Glutamatergic neuron (in vitro differentiated cells): ENCODE measurements around the gene UGT1A1. TPM values are rescaled to one million over a fixed set of nuclear protein-coding genes. Genes with fewer than 3 reads are reported as not detected.

Experiments used
- DNase-seq: peaks from one replicate; pipeline ENCODE4 v3.0.0; 2022
- H3K27ac Mint-ChIP-seq: one replicate; pipeline ENCODE4 v1.8.0; 2020; ENCODE audit warnings: mild to moderate bottlenecking, mixed read lengths, inconsistent platforms; ENCODE audit not compliant: unreplicated experiment
- H3K27me3 Mint-ChIP-seq: one replicate; pipeline ENCODE4 v1.8.0; 2020; ENCODE audit warnings: mild to moderate bottlenecking, moderate library complexity, mixed read lengths, inconsistent platforms; ENCODE audit not compliant: unreplicated experiment
- H3K36me3 Mint-ChIP-seq: one replicate; pipeline ENCODE4 v1.8.0; 2020; ENCODE audit warnings: mild to moderate bottlenecking, mixed read lengths, inconsistent platforms; ENCODE audit not compliant: unreplicated experiment
- H3K4me1 Mint-ChIP-seq: one replicate; pipeline ENCODE4 v1.8.0; 2020; ENCODE audit warnings: mild to moderate bottlenecking, low read depth, mixed read lengths, inconsistent platforms; ENCODE audit not compliant: unreplicated experiment
- H3K4me3 Mint-ChIP-seq: one replicate; pipeline ENCODE4 v1.8.0; 2020; ENCODE audit warnings: mild to moderate bottlenecking, mixed read lengths, inconsistent platforms; ENCODE audit not compliant: unreplicated experiment
- H3K9me3 Mint-ChIP-seq: one replicate; pipeline ENCODE4 v1.8.0; 2020; ENCODE audit warnings: mild to moderate bottlenecking, moderate library complexity, mixed read lengths, inconsistent platforms; ENCODE audit not compliant: unreplicated experiment
- total RNA-seq: library from RNA; stranded (reverse); fragmentation: NEBNext Ultra II Directional; extraction: Animal tissue kit (Norgen Biotek cat#: 25700); gene quantifications from one replicate; pipeline ENCODE4 v1.2.1, GENCODE V29; 2021; ENCODE audit not compliant: unreplicated experiment
- TF ChIP-seq, protein P1 (sequence below): fragments of 200-600 bp; sonication (generic); IDR thresholded peaks from one replicate; pipeline ENCODE4 v1.5.0; 2021; ENCODE audit not compliant: partially characterized antibody, unreplicated experiment

Gene UGT1A1
- total RNA-seq, 1 donor from 2014 or later, result not detected

DNA sequence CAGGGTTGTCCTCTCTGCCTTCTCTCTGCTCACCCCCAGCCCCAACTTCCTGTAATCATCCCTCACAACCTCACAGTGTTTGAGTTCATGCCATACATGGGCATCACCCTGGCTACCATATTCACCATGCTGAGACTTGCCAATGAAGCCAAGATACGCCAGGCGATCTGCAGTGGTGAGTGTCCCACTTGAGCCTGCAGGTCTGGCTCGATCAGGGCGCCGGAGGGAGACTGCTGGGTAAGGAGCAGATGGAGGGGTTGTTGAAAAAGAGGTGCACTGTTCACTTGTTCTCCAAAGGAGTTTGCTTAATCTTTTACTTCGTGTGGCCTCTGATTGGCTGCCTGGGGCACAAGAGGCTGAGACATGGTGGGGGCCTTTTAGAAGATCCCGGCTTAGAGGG lies 32.6 kb downstream of the UGT1A1 start:
- Mint-ChIP-seq H3K36me3 (peaks cover 4% of the 10 kb centered on the region), H3K4me3 (no peak overlapping the region), H3K4me1 (no peaks in the 10 kb centered on the region), H3K27me3 (peaks cover 9% of the 10 kb centered on the region), H3K9me3 (peaks cover 8% of the 10 kb centered on the region), H3K27ac (no peak overlapping the region)
- DNase-seq, result no peak
- TF ChIP-seq, protein P1, sequence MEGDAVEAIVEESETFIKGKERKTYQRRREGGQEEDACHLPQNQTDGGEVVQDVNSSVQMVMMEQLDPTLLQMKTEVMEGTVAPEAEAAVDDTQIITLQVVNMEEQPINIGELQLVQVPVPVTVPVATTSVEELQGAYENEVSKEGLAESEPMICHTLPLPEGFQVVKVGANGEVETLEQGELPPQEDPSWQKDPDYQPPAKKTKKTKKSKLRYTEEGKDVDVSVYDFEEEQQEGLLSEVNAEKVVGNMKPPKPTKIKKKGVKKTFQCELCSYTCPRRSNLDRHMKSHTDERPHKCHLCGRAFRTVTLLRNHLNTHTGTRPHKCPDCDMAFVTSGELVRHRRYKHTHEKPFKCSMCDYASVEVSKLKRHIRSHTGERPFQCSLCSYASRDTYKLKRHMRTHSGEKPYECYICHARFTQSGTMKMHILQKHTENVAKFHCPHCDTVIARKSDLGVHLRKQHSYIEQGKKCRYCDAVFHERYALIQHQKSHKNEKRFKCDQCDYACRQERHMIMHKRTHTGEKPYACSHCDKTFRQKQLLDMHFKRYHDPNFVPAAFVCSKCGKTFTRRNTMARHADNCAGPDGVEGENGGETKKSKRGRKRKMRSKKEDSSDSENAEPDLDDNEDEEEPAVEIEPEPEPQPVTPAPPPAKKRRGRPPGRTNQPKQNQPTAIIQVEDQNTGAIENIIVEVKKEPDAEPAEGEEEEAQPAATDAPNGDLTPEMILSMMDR, result no peak

DNA sequence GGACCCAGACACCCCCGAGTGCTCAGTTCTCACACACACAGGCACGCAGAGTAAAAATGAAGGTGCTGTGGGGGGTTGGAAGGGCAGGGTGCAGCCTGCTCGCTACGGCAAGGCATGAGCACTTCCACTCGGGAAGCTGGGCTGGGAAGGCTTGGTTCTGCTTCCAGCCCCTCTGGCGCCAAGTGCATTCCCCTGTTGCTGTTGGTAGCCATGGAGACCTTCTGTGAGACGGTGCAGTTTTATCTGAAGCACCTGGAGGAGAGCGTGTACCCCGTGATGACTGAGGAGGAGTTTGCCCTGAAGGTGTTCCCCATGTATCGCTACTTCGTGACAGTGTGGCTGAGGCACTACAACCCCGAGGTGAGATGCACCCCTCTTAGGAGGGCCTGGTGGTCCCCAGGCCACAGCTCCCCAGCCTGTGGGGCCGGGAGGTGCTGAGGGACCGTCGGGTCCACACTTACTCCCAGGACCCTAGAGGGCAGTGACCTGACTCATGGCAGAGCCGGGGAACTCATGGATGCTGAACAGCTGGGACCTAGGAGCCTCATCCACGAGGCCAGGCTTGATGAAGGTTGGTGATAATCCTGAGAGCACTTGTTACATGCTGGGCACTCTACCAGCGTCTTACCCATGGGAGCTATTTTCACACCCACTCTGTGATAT lies 33.5 kb downstream of the UGT1A1 start:
- H3K27me3 Mint-ChIP-seq, result peaks cover 9% of the 10 kb centered on the region
- no peaks in the 10 kb centered on the region for H3K4me1 Mint-ChIP-seq
- no peak overlapping the region for H3K27ac Mint-ChIP-seq
- no peak for DNase-seq
- peaks cover 4% of the 10 kb centered on the region for H3K36me3 Mint-ChIP-seq
- H3K9me3 Mint-ChIP-seq, result peaks cover 8% of the 10 kb centered on the region
- no peak overlapping the region for H3K4me3 Mint-ChIP-seq
- TF ChIP-seq, protein P1, result no peak

DNA sequence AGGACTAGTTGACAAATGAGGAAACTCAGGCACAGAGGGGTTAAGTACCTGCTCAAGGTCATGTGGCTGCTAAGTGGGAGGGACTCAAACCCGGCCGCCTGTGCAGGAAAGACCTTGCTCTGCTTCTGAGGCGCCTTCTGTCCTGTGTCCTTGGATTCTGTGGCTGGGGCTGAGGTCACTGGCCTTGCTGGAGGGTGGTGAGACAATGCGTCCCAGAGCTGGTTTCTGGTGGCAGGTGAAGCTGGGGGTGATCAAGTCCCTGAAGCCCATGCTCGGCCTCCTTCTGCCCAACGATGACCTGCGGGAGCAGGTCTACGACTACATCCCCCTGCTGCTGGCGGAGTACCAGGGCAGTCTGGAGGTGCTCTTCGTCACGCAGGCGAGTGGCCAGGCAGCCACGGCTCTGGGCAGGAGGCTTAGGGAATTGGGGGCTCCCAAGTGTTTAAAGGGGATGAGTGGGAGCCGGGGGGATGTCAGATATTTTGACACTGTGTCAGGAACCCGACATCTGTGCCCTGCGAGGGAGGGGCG lies 34.1 kb downstream of the UGT1A1 start:
- Mint-ChIP-seq H3K36me3 (peaks cover 4% of the 10 kb centered on the region), H3K27me3 (peaks cover 9% of the 10 kb centered on the region), H3K9me3 (peaks cover 8% of the 10 kb centered on the region), H3K4me3 (no peak overlapping the region), H3K4me1 (peaks cover 3% of the 10 kb centered on the region), H3K27ac (no peak overlapping the region)
- TF ChIP-seq, protein P1, result no peak
- DNase-seq, result no peak

DNA sequence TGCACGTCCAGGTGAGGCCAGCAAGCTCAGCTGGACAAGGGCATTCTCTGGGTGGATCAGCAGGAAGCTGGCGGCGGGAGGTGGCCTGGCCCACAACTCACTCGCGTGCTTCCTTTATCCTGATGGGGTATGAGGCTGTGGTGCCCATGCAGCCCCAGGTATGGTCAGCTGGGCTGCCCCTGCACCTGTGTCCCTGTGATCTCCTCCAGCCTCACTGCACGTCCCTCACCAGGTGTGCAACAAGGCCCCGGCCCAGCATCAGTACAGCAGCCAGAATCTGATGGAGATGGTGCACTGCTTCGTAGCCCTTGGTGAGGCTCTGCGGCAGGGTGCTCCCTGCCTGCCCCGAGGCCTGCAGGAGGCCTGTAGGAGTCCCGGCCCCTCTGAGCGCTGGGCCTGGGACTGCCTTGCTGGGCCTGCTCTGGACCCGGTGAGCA lies 35.7 kb downstream of the UGT1A1 start:
- peaks cover 7% of the 10 kb centered on the region for H3K27me3 Mint-ChIP-seq
- H3K4me1 Mint-ChIP-seq, result peaks cover 3% of the 10 kb centered on the region
- peaks cover 10% of the 10 kb centered on the region for H3K9me3 Mint-ChIP-seq
- no peak overlapping the region for H3K27ac Mint-ChIP-seq
- peaks cover 3% of the 10 kb centered on the region for H3K36me3 Mint-ChIP-seq
- no peak for DNase-seq
- H3K4me3 Mint-ChIP-seq, result no peak overlapping the region
- TF ChIP-seq, protein P1, result no peak

DNA sequence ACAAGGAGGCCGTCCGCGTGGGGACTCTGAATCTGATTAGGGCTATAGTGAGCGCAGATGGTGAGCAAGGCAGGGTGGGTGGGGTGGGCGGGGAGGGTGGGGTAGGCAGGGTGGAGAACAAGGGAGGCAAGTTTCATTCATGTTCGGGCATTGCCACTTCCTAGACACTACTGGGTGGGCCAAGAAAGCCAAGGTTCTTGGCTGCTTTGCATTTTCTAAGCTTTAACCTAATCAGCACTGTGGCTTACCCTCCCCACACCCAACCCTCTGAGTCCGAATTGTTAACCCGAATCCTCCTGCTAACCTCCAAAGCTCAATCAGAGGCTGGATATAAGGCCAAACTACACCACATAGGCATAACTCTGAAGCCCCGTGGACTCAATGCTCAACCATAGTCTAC lies 36.2 kb downstream of the UGT1A1 start:
- TF ChIP-seq, protein P1, result no peak
- H3K27ac Mint-ChIP-seq, result no peak overlapping the region
- H3K9me3 Mint-ChIP-seq, result peaks cover 9% of the 10 kb centered on the region
- H3K36me3 Mint-ChIP-seq, result no peaks in the 10 kb centered on the region
- peaks cover 6% of the 10 kb centered on the region for H3K27me3 Mint-ChIP-seq
- DNase-seq, result no peak
- peaks cover 3% of the 10 kb centered on the region for H3K4me1 Mint-ChIP-seq
- no peak overlapping the region for H3K4me3 Mint-ChIP-seq
